ENCODE data around the gene RC3H1. TPM values are rescaled to one million over a fixed set of nuclear protein-coding genes. Genes with fewer than 3 reads are reported as not detected.

RC3H1 gene
- total and polyA plus RNA-seq, 11 donors: 3.8 to 32.0 (median 19.1) TPM

GRCh38 chr1:174032671-174033222 lies 10.6 kb upstream of the RC3H1 start:
- no peak overlapping the region for H3K4me3 ChIP-seq
- H3K27ac ChIP-seq: no peak overlapping the region
- ATAC-seq (no peak), DNase-seq (no peak)
- H3K4me1 ChIP-seq: peaks cover 0 to 4% (median 0%) of the 10 kb centered on the region in 12 donors
- no peaks in the 10 kb centered on the region for H3K27me3 ChIP-seq
- WGBS, 4 donors: 90 to 100% (median 97%) methylated on average over 1 of the region's 1 CpG
- H3K36me3 ChIP-seq: no peaks in the 10 kb centered on the region
- H3K9me3 ChIP-seq: no peaks in the 10 kb centered on the region
- TF ChIP-seq CTCF (IDR thresholded peaks at IDR 0.05) (no peak), POLR2A (IDR thresholded peaks at IDR 0.05) (no peak)
- intact Hi-C loops (cut with DNase I): no loop called here

- no peaks in the 10 kb centered on the region for H3K4me1 ChIP-seq
- H3K36me3 ChIP-seq: no peaks in the 10 kb centered on the region
- H3K9me3 ChIP-seq: no peaks in the 10 kb centered on the region
- no peak overlapping the region for H3K4me3 ChIP-seq
- no peak overlapping the region for H3K27ac ChIP-seq
- WGBS, 4 donors: 72 to 85% (median 80%) methylated on average over 2 of the region's 2 CpGs
- DNase-seq (no peak), ATAC-seq (no peak)
- no peaks in the 10 kb centered on the region for H3K27me3 ChIP-seq
- TF ChIP-seq POLR2A (IDR thresholded peaks at IDR 0.05) (no peak), CTCF (IDR thresholded peaks at IDR 0.05) (no peak)
- intact Hi-C loops (cut with DNase I): no loop called here
Measured at GRCh38 chr1:174031099-174031498, 8.9 kb upstream of the RC3H1 start.

- Histone ChIP-seq H3K36me3 (no peaks in the 10 kb centered on the region), H3K27me3 (no peaks in the 10 kb centered on the region), H3K27ac (no peak overlapping the region), H3K9me3 (no peaks in the 10 kb centered on the region), H3K4me3 (no peak overlapping the region), H3K4me1 (peaks cover 0 to 4% (median 1%) of the 10 kb centered on the region in 12 donors)
- intact Hi-C loops (cut with DNase I): loop anchor here in 2 of 10 donors (10.0 kb wide), 2 partner anchors 126 to 186 kb away; partner anchors contain the start of gene RABGAP1L (in 1 of the 2)
- TF ChIP-seq POLR2A (IDR thresholded peaks at IDR 0.05): no peak
- TF ChIP-seq CTCF (IDR thresholded peaks at IDR 0.05): no peak
- ATAC-seq: no peak
- no peak for DNase-seq
Measured at GRCh38 chr1:174028495-174028894, 6.3 kb upstream of the RC3H1 start.

- H3K36me3 ChIP-seq: peaks cover 0 to 5% (median 0%) of the 10 kb centered on the region in 9 donors
- H3K27ac ChIP-seq: peak overlapping the region in 11 of 12 donors; percentile 84 to 99 (median 96)
- WGBS, 4 donors: 33 to 44% (median 41%) methylated on average over 3 of the region's 3 CpGs
- DNase-seq (peak in 1 of 5 donors; percentile 43), ATAC-seq (peak in 3 of 4 donors; percentile 8 to 44 (median 25))
- intact Hi-C loops (cut with DNase I): loop anchor here in 6 of 10 donors (2.0 to 10.0 kb wide), 6 partner anchors 131 to 191 kb away; partner anchors contain the start of genes ZBTB37 (in 4 of the 6), RABGAP1L (in 3 of the 6) and GAS5 (in 2 of the 6)
- TF ChIP-seq CTCF (IDR thresholded peaks at IDR 0.05) (no peak), POLR2A (IDR thresholded peaks at IDR 0.05) (no peak)
- no peaks in the 10 kb centered on the region for H3K9me3 ChIP-seq
- H3K27me3 ChIP-seq: no peaks in the 10 kb centered on the region
- H3K4me3 ChIP-seq: peak overlapping the region in 1 of 12 donors; percentile 74
- H3K4me1 ChIP-seq: peaks cover 5 to 41% (median 35%) of the 10 kb centered on the region in 12 donors
Measured at GRCh38 chr1:174023440-174023839, 1.3 kb upstream of the RC3H1 start.

All from heart left ventricle (tissue), 16 donors.